Peyer's patch (tissue), 4 donors: ENCODE data around the gene HES5.

Experiments
- POLR2A ChIP-seq, 2 donors: fragments of 450-650 bp; IDR thresholded peaks; one replicate each; pipeline ENCODE4 v1.5.1; 2017; ENCODE audit warnings: antibody characterized with exemption in 2 of 2, mild to moderate bottlenecking in 2 of 2, moderate library complexity in 2 of 2
- TF ChIP-seq, protein P1 (sequence below), 6 experiments: fragments of 450-650 bp in 4 of 6; fragments of 200-600 bp in 2 of 6; sonication (generic) in 1 of 6; IDR thresholded peaks; one replicate each; pipeline ENCODE4 v1.5.1; 2017 to 2019; ENCODE audit warnings: antibody characterized with exemption in 6 of 6, mild to moderate bottlenecking in 3 of 6, moderate library complexity in 1 of 6

DNA sequence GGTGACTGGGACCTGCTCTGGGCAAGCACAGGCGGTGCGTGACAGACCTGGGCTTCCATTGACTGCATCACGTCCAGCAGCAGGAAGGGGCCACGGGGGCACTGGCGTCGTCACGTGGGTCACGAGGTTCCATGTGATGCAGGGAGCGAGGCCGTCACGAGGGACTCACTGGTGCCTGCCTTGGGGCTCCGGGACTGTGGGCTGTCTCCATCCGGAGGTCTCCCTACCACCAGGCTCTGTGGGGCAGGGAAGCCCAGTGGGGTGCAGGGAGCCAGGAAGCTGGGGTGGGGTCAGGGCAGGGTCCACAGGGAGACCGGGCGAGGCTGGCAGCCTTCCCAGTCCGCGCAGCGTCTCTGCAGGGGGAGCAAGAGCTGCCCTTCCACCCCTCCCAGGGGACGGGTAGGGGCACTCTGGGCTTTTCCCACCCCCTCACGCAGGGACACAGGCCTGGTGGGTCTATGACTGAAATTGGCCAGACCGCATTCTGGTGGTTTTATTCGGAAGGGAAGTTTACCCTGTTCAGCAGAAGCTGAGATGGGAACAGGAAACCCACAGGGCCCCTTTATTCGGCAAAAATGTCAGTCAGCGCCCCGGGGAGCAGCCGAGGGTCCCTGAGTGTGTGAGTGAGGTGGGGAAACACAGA is 25.7 kb upstream of the HES5 start:
- TF ChIP-seq, protein P1, sequence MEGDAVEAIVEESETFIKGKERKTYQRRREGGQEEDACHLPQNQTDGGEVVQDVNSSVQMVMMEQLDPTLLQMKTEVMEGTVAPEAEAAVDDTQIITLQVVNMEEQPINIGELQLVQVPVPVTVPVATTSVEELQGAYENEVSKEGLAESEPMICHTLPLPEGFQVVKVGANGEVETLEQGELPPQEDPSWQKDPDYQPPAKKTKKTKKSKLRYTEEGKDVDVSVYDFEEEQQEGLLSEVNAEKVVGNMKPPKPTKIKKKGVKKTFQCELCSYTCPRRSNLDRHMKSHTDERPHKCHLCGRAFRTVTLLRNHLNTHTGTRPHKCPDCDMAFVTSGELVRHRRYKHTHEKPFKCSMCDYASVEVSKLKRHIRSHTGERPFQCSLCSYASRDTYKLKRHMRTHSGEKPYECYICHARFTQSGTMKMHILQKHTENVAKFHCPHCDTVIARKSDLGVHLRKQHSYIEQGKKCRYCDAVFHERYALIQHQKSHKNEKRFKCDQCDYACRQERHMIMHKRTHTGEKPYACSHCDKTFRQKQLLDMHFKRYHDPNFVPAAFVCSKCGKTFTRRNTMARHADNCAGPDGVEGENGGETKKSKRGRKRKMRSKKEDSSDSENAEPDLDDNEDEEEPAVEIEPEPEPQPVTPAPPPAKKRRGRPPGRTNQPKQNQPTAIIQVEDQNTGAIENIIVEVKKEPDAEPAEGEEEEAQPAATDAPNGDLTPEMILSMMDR (IDR thresholded peaks at IDR 0.05): peak in 1 of 6 experiments; percentile 12
- peak; percentile 82 to 86 for TF ChIP-seq POLR2A (IDR thresholded peaks at IDR 0.05)
